HG02759 (cell line): ENCODE data around the gene TNNI3.

Source experiments
- ATAC-seq: cut with Tn5 transposase; IDR thresholded peaks from one replicate; pipeline ENCODE4 v1.9.1; 2021; ENCODE audit warnings: mild to moderate bottlenecking, moderate library complexity; ENCODE audit not compliant: unreplicated experiment

The TNNI3 gene

GRCh38 chr19:55147545-55148251, 9.8 kb downstream of the TNNI3 start:
- ATAC-seq: no peak

- ATAC-seq: no peak
Measured at GRCh38 chr19:55146705-55147273, 10.7 kb downstream of the TNNI3 start.

GRCh38 chr19:55146078-55146704, 11.3 kb downstream of the TNNI3 start:
- no peak for ATAC-seq

GRCh38 chr19:55145232-55145631, 12.3 kb downstream of the TNNI3 start:
- ATAC-seq: no peak

GRCh38 chr19:55141696-55142095, 15.8 kb downstream of the TNNI3 start:
- ATAC-seq: no peak

DNA sequence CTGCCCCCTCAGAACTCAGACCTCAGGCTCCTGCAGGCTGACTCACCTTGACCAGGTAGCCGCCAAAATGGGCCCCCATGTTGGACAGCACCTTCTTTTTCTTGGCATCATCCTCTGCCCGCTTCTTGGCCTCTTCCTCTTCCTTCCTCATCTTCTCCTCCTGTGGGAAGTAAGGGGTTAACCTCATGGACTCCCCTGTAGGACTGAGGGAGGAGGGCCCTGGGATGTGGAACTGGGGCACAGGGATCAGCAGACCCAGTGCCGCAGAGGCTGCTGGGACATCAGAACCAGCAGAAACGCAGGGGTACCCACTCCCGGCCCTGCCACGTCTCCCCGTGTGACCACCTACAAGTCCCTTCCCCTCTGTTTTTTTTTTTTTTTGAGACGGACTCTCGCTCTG, 19.6 kb downstream of the TNNI3 start:
- ATAC-seq: no peak

DNA sequence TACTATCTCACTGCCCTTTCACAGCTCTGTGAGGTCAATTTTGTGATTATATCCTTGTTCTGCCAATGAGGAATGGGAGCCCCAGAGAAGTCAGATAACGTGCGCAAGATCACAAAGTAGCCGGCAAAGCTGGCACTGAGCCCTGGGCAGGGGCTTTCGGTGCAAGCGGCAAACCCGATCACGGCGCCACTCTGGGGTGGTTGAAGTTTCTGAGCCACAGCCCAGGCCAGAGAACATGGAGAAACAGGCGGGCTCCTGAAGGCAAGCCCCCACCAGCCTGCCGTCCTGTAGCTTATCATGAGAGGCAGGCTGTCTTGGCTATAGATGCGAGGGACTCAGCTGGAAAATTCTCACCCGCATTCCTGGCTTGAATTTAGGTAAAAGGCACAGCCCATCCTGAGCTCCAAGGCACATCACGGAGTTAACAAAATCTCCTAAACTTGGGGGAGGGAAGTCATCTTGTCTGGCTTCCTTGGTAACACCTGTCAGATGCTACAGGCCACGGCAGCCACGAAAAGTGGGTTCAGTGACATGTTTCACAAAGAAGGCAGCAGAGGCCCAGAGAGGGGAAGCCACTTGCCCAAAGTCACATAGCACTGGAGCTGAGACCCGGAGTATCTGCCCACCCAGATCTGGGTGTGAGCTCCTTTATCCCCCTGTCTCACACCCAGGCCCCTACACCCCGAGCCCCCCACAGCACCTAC, 21.0 kb downstream of the TNNI3 start:
- no peak for ATAC-seq

DNA sequence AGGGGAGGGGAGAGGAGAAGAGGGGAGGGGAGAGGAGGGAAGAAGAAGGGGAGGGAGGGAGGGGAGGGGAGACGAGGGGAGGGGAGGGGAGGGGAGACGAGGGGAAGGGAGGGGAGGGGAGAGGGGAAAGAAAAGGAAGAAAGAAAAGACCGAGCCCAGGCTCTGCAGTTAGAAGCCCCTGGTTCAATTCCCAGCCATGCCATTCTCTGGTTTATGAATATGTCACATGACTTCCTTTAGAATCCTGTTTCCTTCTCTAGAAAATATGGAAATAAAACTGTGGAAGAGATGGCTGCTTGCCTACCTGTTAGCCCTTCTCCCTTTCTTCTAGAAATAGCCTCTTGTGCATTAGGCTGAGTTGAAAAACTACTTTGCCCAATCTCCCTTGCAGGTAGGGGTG, 22.8 kb downstream of the TNNI3 start:
- ATAC-seq: no peak

- no peak for ATAC-seq
Measured at GRCh38 chr19:55133639-55134444, 23.7 kb downstream of the TNNI3 start.

GRCh38 chr19:55132453-55133129, 24.9 kb downstream of the TNNI3 start:
- no peak for ATAC-seq

DNA sequence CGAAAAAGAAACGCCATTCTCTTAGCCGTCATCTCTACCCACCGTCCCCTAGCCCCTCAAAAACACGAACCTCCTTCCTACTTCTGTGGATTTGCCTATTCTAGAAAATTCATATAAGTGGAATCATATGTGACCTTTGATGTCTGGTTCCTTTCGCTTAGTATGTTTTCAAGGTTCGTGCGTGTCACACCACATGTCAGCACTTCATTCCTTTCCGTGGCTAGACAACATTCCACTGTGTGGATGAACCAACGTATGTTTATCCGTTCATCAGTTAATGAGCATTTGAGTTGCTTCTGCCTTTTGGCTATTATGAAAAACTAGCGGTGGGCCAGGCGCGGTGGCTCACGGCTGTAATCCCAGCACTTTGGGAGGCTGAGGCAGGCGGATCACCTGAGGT, 26.1 kb downstream of the TNNI3 start:
- no peak for ATAC-seq

- no peak for ATAC-seq
Measured at GRCh38 chr19:55119053-55119452, 38.5 kb downstream of the TNNI3 start.

GRCh38 chr19:55118401-55118991, 39.0 kb downstream of the TNNI3 start:
- no peak for ATAC-seq

DNA sequence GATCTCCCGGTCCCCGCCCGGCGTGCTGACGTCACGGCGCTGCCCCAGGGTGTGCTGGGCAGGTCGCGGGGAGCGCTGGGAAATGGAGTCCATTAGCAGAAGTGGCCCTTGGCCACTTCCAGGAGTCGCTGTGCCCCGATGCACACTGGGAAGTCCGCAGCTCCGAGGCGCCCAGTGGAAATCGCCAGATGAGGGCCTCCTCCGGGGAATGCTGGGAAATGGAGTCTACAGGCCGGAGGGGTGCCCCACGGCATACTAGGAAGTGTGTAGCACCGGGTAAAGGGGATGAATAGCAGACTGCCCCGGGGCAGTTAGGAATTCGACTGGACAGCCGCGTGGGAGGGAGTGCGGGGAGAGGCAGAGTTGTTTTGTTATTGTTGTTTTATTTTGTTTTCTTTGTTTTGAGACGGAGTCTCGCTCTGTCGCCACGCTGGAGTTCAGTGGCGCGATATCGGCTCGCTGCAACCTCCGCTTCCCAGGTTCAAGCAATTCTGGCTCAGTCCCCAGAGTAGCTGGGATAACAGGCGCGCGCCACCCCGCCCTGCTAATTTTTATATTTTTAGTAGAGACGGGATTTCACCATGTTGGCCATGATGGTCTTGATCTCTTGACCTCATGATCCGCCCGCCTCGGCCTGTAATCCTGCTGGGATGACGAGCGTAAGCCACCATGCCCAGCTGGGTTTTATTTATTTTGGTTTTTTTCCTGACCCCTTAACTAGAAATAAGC, 39.7 kb downstream of the TNNI3 start:
- ATAC-seq: peak; percentile 85

DNA sequence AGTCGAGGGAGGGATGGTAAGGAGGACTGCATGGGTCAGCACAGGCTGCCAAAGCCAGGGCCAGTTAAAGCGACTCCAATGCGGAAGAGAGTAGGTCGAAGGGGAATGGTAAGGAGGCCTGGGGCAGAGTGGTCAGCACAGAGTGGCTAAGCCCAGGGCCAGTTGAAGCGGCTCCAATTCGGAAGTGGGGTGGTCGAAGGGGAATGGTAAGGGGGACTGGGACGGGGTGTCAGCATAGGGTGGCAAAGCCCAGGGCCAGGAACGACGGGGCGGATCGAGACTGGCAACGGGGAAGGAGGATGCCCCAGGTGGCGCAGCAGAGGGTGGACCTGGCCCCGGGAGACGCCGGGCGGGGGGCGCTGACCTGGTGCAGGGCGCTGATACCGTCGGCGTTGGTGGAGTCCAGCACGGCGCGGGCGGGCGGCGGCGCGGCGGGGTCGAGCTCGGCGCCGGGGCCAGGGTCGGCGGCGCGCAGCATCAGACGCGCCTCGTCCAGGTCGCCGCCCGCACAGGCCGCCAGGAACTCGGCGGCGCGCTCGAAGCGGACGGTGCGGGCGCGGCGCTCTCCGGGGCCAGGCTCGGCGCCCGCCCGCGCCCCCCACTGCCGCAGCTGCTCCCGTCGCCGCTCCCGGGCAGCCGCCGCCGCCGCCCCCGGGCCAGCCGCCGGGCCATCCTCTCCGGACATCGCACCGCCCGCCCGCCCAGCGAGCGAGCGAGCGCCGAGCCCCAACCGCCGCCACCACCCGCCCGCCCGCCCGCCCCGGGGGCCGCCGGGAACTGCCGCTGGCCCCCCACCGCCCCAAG, 40.5 kb downstream of the TNNI3 start, which contains the start of gene PPP1R12C:
PPP1R12C (minus strand) TSS at position 779 of the 804 bp plus-strand sequence; CDS start at position 685, 94 bp downstream.
- ATAC-seq: peak; percentile 9

GRCh38 chr19:55116232-55116858, 41.2 kb downstream of the TNNI3 start:
- no peak for ATAC-seq

DNA sequence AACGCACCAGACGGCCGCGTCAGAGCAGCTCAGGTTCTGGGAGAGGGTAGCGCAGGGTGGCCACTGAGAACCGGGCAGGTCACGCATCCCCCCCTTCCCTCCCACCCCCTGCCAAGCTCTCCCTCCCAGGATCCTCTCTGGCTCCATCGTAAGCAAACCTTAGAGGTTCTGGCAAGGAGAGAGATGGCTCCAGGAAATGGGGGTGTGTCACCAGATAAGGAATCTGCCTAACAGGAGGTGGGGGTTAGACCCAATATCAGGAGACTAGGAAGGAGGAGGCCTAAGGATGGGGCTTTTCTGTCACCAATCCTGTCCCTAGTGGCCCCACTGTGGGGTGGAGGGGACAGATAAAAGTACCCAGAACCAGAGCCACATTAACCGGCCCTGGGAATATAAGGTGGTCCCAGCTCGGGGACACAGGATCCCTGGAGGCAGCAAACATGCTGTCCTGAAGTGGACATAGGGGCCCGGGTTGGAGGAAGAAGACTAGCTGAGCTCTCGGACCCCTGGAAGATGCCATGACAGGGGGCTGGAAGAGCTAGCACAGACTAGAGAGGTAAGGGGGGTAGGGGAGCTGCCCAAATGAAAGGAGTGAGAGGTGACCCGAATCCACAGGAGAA, 42.0 kb downstream of the TNNI3 start:
- ATAC-seq: no peak
